ENCODE measurements around the gene ATRN.
"Not testable (repeated sequence)": the region's sequence is repeated elsewhere in the genome, so short reads cannot be mapped to it uniquely, and the experiment has no call there.

ATRN gene

DNA sequence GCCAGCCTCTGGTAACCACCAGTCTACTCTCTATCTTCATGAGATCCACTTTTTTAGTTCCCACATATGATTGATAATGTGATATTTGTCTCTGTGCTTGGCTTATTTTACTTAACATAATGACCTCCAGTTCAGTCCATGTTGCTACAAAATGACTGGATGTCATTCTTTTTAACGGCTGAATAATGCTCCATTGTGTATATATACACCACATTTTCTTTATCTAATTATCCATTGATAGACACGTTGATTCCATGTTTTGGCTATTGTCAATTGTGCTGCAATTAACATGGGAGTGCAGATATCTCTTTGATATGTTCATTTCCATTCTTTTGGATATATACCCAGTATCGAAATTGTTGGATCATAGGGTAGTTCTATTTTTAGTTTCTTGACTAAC is 89.3 kb downstream of the ATRN start:
- Mint-ChIP-seq H3K36me3 (peaks cover 20% of the 10 kb centered on the region), H3K4me3 (no peak overlapping the region), H3K27ac (peak overlapping the region; percentile 4), H3K9me3 (no peaks in the 10 kb centered on the region), H3K4me1 (no peaks in the 10 kb centered on the region)
- ATAC-seq (no peak), DNase-seq (ENCODE audit: low spot score in 2 of 2) (no peak)

DNA sequence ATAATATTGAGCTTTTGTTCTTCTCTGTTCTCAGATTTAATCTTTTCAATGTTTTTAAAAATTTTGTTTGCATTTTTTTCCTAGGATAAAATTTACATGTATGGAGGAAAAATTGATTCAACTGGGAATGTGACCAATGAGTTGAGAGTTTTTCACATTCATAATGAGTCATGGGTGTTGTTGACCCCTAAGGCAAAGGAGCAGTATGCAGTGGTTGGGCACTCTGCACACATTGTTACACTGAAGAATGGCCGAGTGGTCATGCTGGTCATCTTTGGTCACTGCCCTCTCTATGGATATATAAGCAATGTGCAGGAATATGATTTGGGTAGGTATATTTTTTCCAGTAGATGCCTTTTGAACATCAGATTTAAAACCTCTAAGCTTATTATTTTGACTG is 89.8 kb downstream of the ATRN start:
- H3K4me1 Mint-ChIP-seq: no peaks in the 10 kb centered on the region
- H3K27ac Mint-ChIP-seq: no peak overlapping the region
- DNase-seq (ENCODE audit: low spot score in 2 of 2) (no peak), ATAC-seq (no peak)
- no peaks in the 10 kb centered on the region for H3K9me3 Mint-ChIP-seq
- H3K4me3 Mint-ChIP-seq: no peak overlapping the region
- H3K36me3 Mint-ChIP-seq: peaks cover 24% of the 10 kb centered on the region

GRCh38 chr20:3563133-3563532 is 92.3 kb downstream of the ATRN start:
- Mint-ChIP-seq H3K36me3 (peaks cover 36% of the 10 kb centered on the region), H3K9me3 (no peaks in the 10 kb centered on the region), H3K4me1 (no peaks in the 10 kb centered on the region), H3K27ac (no peak overlapping the region), H3K4me3 (no peak overlapping the region)
- DNase-seq (ENCODE audit: low spot score in 2 of 2) (no peak), ATAC-seq (no peak)

DNA sequence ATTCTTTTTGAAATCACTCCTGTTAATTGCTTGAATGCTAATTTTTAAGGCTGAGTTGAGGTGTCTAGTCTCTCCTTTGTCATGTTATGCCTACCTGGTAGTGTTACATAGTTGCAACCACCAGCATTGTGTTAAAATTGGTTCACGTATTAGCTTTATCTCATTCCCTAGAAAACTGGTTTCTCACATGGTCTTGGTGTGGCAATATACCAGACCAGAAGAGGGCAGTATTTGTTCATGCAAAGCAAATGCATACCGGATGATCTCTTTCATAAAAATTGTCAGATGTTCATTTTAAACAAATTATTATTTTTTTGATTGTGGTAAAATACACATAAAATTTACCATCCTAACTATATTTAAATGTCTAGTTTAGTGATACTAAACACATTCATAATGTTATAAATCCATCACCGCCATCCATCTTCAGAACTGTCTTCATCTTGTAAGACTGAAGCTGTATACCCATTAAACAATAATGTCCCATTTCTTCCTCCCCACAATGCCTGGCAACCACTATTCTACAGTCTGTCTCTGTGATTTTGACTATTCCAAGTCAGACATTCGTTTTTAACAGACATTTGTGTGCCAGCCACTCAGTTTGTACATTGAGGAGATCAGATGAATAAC is 92.8 kb downstream of the ATRN start:
- Mint-ChIP-seq H3K9me3 (no peaks in the 10 kb centered on the region), H3K4me3 (no peak overlapping the region), H3K36me3 (peaks cover 36% of the 10 kb centered on the region), H3K4me1 (no peaks in the 10 kb centered on the region), H3K27ac (no peak overlapping the region)
- DNase-seq (ENCODE audit: low spot score in 2 of 2) (no peak), ATAC-seq (no peak)

DNA sequence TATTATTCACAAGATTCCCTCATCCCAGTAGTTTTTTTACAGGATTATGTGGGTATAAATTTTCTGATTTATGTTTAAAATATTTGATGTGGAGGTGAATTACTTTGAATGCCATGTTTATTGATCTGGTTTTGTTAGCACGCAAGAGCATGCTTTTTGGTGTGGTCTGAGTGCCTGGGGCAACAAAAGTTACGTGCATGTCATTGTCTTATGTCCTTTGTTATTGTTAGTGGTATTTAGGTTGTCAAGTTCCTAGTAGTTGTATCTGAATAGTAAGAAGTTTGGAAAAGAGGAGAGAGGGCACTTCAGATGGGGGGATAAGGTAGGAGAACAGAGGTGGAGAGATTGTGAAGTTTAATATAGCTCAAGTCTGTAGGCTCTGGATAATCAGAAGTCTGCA is 95.0 kb downstream of the ATRN start:
- Mint-ChIP-seq H3K4me1 (no peaks in the 10 kb centered on the region), H3K4me3 (no peak overlapping the region), H3K27ac (peak overlapping the region; percentile 8), H3K9me3 (no peaks in the 10 kb centered on the region), H3K36me3 (peaks cover 28% of the 10 kb centered on the region)
- no peak for DNase-seq (ENCODE audit: low spot score in 2 of 2)
- ATAC-seq: no peak

DNA sequence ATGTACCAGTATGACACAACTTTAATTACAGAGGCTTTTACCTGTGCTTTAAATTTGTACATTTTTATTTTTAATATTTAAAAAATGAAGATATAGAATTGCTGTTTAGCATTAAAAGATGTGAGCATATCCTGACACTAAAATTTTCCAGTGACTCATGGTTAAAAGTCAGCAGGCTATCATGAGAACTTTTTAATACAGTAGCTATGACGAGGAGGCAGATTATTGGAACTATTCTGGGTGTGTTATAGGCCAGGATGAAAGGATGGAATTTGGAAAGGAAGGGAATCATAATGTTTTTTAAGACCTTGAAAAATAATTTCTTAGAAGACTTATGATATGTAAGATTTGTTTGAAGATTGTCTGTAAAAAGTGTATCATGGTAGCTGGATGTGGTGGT is 101.3 kb downstream of the ATRN start:
- no peak overlapping the region for H3K4me3 Mint-ChIP-seq
- no peaks in the 10 kb centered on the region for H3K4me1 Mint-ChIP-seq
- DNase-seq (ENCODE audit: low spot score in 2 of 2) (no peak), ATAC-seq (no peak)
- H3K36me3 Mint-ChIP-seq: peaks cover 49% of the 10 kb centered on the region
- no peaks in the 10 kb centered on the region for H3K9me3 Mint-ChIP-seq
- no peak overlapping the region for H3K27ac Mint-ChIP-seq

GRCh38 chr20:3576363-3576762 is 105.5 kb downstream of the ATRN start:
- Mint-ChIP-seq H3K9me3 (no peaks in the 10 kb centered on the region), H3K4me1 (no peaks in the 10 kb centered on the region), H3K4me3 (no peak overlapping the region), H3K36me3 (peaks cover 50% of the 10 kb centered on the region), H3K27ac (peak overlapping the region; percentile 11)
- no peak for DNase-seq (ENCODE audit: low spot score in 2 of 2)
- no peak for ATAC-seq

GRCh38 chr20:3577366-3577765 is 106.5 kb downstream of the ATRN start:
- Mint-ChIP-seq H3K4me1 (no peaks in the 10 kb centered on the region), H3K4me3 (no peak overlapping the region), H3K36me3 (peaks cover 53% of the 10 kb centered on the region), H3K9me3 (no peaks in the 10 kb centered on the region), H3K27ac (peak overlapping the region; percentile 11)
- no peak for DNase-seq (ENCODE audit: low spot score in 2 of 2)
- ATAC-seq: no peak

GRCh38 chr20:3580412-3580811 is 109.6 kb downstream of the ATRN start:
- Mint-ChIP-seq H3K9me3 (no peaks in the 10 kb centered on the region), H3K27ac (no peak overlapping the region), H3K4me3 (no peak overlapping the region), H3K4me1 (no peaks in the 10 kb centered on the region), H3K36me3 (peaks cover 57% of the 10 kb centered on the region)
- DNase-seq (ENCODE audit: low spot score in 2 of 2): no peak
- no peak for ATAC-seq

DNA sequence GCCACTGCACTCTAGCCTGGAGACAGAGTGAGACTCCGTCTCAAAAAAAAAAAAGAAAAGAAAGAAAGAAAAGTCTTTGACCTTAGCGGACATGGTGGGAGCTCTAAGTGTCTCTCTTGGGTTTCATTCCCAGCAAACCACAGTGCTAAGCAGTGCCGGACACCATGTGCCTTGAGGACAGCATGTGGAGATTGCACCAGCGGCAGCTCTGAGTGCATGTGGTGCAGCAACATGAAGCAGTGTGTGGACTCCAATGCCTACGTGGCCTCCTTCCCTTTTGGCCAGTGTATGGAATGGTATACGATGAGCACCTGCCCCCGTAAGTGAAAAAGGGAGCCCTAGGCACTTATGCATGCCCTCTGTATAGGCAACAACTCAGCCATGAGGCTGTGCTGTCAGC is 112.9 kb downstream of the ATRN start:
- DNase-seq (ENCODE audit: low spot score in 2 of 2): no peak
- ATAC-seq: no peak
- H3K4me1 Mint-ChIP-seq: no peaks in the 10 kb centered on the region
- peaks cover 54% of the 10 kb centered on the region for H3K36me3 Mint-ChIP-seq
- H3K9me3 Mint-ChIP-seq: no peaks in the 10 kb centered on the region
- H3K4me3 Mint-ChIP-seq: no peak overlapping the region
- H3K27ac Mint-ChIP-seq: peak overlapping the region; percentile 45

DNA sequence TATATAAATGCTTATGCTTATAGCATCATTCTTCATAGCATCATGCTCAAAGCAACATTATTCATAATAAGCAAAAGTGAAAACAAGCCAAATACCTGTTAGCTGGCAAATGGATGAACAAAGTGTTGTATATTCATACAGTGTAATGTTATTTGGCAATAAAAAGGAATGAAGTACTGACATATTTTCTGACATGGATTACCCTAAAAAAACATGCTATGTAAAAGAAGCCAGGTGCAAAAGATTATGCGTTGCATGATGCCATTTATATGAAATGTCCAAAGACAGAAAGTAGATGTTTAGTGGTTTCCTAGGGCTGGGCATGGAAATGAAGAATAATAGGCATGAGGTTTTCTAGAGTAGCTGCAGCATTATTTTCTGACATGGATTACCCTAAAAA is 115.3 kb downstream of the ATRN start:
- Mint-ChIP-seq H3K4me3 (no peak overlapping the region), H3K4me1 (no peaks in the 10 kb centered on the region), H3K9me3 (no peaks in the 10 kb centered on the region), H3K27ac (no peak overlapping the region), H3K36me3 (peaks cover 65% of the 10 kb centered on the region)
- ATAC-seq: no peak
- no peak for DNase-seq (ENCODE audit: low spot score in 2 of 2)

DNA sequence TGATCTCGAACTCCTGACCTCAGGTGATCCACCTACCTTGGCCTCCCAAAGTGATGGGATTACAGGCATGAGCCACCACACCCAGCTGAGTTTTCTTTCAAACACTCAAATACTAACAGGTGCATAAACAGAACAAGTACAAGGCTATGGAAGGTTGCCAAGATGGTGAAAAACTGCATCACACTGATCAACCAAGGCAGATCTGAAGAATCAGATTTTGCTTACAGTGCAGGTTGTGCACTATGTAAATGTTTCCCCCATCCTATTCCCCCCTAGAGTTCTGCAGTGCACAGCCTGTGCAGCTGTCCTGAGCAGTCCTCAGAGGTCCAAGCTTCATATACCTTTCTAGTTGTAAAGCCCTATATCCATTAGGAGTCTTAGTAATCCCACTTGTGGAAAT is 119.3 kb downstream of the ATRN start:
- H3K4me1 Mint-ChIP-seq: no peaks in the 10 kb centered on the region
- no peak overlapping the region for H3K4me3 Mint-ChIP-seq
- DNase-seq (ENCODE audit: low spot score in 2 of 2): no peak
- no peak overlapping the region for H3K27ac Mint-ChIP-seq
- no peak for ATAC-seq
- no peaks in the 10 kb centered on the region for H3K9me3 Mint-ChIP-seq
- H3K36me3 Mint-ChIP-seq: peaks cover 66% of the 10 kb centered on the region

DNA sequence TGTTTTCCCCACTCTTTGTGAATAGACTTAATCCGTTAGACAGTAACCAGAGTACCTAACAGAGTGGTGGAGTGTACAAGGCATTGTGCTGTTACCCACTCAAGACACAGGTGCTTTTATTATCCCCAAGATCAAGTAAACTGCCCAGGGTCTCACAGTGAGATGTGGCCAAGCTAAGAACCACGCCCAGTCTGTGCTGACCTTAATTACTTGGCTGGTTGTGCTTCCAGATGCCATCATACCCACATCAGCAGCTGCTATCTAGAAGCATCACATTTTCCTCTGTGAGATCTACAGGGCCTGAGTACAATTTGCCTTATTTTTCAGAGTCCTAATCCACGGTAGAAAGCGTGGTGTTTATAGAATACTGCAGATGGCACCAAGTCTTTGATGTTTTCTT is 122.1 kb downstream of the ATRN start:
- DNase-seq (ENCODE audit: low spot score in 2 of 2) (no peak), ATAC-seq (no peak)
- no peak overlapping the region for H3K27ac Mint-ChIP-seq
- no peak overlapping the region for H3K4me3 Mint-ChIP-seq
- peaks cover 73% of the 10 kb centered on the region for H3K36me3 Mint-ChIP-seq
- no peaks in the 10 kb centered on the region for H3K4me1 Mint-ChIP-seq
- no peaks in the 10 kb centered on the region for H3K9me3 Mint-ChIP-seq

DNA sequence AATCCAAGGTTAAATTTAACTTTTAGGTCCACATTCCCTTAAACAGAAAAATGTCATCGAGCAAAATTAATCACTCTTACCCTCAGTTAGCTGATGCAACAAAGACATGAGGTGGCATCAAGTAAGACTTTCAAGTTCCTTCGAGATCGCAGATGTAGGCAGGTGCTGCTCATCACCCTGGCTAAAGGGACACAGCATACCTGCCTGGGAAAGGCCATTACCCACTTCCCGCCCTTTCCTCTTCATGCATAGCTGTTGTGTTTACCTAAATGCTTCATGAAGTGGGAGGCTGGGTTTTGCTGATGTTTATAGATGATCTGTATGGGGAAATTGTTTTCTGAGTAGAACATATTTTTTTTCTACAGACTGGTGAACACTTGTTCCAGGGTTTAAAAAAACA is 124.7 kb downstream of the ATRN start:
- Mint-ChIP-seq H3K4me1 (no peaks in the 10 kb centered on the region), H3K4me3 (no peak overlapping the region), H3K36me3 (peaks cover 72% of the 10 kb centered on the region), H3K27ac (no peak overlapping the region), H3K9me3 (no peaks in the 10 kb centered on the region)
- ATAC-seq: no peak
- no peak for DNase-seq (ENCODE audit: low spot score in 2 of 2)

GRCh38 chr20:3603108-3603507 is 132.3 kb downstream of the ATRN start:
- Mint-ChIP-seq H3K9me3 (no peaks in the 10 kb centered on the region), H3K4me1 (peaks cover 9% of the 10 kb centered on the region), H3K36me3 (peaks cover 47% of the 10 kb centered on the region), H3K4me3 (no peak overlapping the region), H3K27ac (no peak overlapping the region)
- ATAC-seq: no peak
- DNase-seq (ENCODE audit: low spot score in 2 of 2): no peak

- DNase-seq (ENCODE audit: low spot score in 2 of 2): not testable (repeated sequence)
Observed at GRCh38 chr20:3605386-3605886, 134.6 kb downstream of the ATRN start.

GRCh38 chr20:3606021-3606420 is 135.2 kb downstream of the ATRN start:
- DNase-seq (ENCODE audit: low spot score in 2 of 2) (no peak), ATAC-seq (no peak)
- Mint-ChIP-seq H3K4me3 (no peak overlapping the region), H3K4me1 (peaks cover 9% of the 10 kb centered on the region), H3K27ac (peak overlapping the region; percentile 24), H3K36me3 (peaks cover 39% of the 10 kb centered on the region), H3K9me3 (no peaks in the 10 kb centered on the region)

More at GRCh38 chr20:3605386-3605886, 134.6 kb downstream of the ATRN start:
- H3K9me3 Mint-ChIP-seq, H3K4me1 Mint-ChIP-seq, H3K27ac Mint-ChIP-seq, ATAC-seq, H3K4me3 Mint-ChIP-seq: not testable (repeated sequence)
- peaks cover 43% of the 10 kb centered on the region for H3K36me3 Mint-ChIP-seq
